Activated T-helper 1 cell treated with anti-CD3 and anti-CD28 coated beads, Interleukin-12 subunit alpha, Interleukin-12 subunit beta, Interleukin-2, Interleukin-4 antibody, amounts not matched to agents 30 ng/mL and 10 ng/mL and 1 ng/mL, durations not matched to agents 14 hours and 24 hours and 36 hours (primary cell): ENCODE measurements around the gene AFF1. TPM values are rescaled to one million over a fixed set of nuclear protein-coding genes. Genes with fewer than 3 reads are reported as not detected.
A peak's percentile ranks its signal among the peaks of the same experiment; 100 is the strongest.

Experiments used
- DNase-seq: peaks from one replicate; pipeline ENCODE4 v3.0.0; 2021; ENCODE audit warnings: low spot score
- H3K27ac Mint-ChIP-seq: one replicate; pipeline ENCODE4 v1.8.0; 2021; ENCODE audit warnings: mild to moderate bottlenecking, mixed read lengths
- H3K27me3 Mint-ChIP-seq: one replicate; pipeline ENCODE4 v1.8.0; 2022; ENCODE audit warnings: mild to moderate bottlenecking, moderate library complexity, mixed read lengths; ENCODE audit not compliant: insufficient read depth
- H3K36me3 Mint-ChIP-seq: one replicate; pipeline ENCODE4 v1.8.0; 2021; ENCODE audit warnings: low read depth, mixed read lengths
- H3K4me1 Mint-ChIP-seq: one replicate; pipeline ENCODE4 v1.8.0; 2021; ENCODE audit warnings: low read depth, mixed read lengths
- H3K4me3 Mint-ChIP-seq: one replicate; pipeline ENCODE4 v1.8.0; 2021; ENCODE audit warnings: mild to moderate bottlenecking, moderate library complexity, mixed read lengths
- H3K9me3 Mint-ChIP-seq: one replicate; pipeline ENCODE4 v1.8.0; 2021; ENCODE audit warnings: mixed read lengths
- intact Hi-C: fragments of 100-400 bp; cut with micrococcal nuclease; formaldehyde crosslinking; loops from one replicate; pipeline ENCODE4 v1.15.1; 2024
- total RNA-seq: library from RNA; stranded (reverse); gene quantifications from 2 replicates; pipeline ENCODE4 v1.2.3, GENCODE V29; 2022

The AFF1 gene
- total RNA-seq, 1 donor from 2014 or later, result 47.0 TPM

- intact Hi-C loops, result no loop called here
- H3K4me3 Mint-ChIP-seq, result no peak overlapping the region
- no peak for DNase-seq
- H3K9me3 Mint-ChIP-seq, result no peaks in the 10 kb centered on the region
- H3K27me3 Mint-ChIP-seq, result no peaks in the 10 kb centered on the region
- H3K27ac Mint-ChIP-seq, result no peak overlapping the region
- H3K4me1 Mint-ChIP-seq, result peaks cover 46% of the 10 kb centered on the region
- H3K36me3 Mint-ChIP-seq, result peaks cover 18% of the 10 kb centered on the region
These were observed 110.8 kb downstream of the AFF1 start for GRCh38 chr4:87045659-87046058.

DNA sequence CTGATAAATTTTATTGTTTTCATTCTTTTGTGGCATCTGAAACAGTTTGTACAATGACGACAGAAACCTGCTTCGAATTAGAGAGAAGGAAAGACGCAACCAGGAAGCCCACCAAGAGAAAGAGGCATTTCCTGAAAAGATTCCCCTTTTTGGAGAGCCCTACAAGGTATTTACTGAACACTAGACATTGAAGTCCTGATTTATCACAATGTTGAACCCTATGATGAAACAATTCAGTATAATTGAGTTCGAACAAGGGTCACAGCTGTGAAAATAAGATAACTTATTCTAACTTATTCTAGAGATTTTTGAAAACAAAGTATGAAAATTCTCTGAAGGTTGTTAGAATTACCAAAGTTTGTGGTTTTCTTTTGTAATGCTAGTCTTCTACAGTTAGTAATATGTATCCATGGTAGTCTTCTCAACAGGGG, 111.3 kb downstream of the AFF1 start:
- peaks cover 23% of the 10 kb centered on the region for H3K36me3 Mint-ChIP-seq
- no peaks in the 10 kb centered on the region for H3K9me3 Mint-ChIP-seq

GRCh38 chr4:87047281-87047798, 112.5 kb downstream of the AFF1 start:
- H3K36me3 Mint-ChIP-seq, result peaks cover 26% of the 10 kb centered on the region
- H3K9me3 Mint-ChIP-seq, result no peaks in the 10 kb centered on the region
- peaks cover 46% of the 10 kb centered on the region for H3K4me1 Mint-ChIP-seq
- intact Hi-C loops, result no loop called here
- H3K27me3 Mint-ChIP-seq, result no peaks in the 10 kb centered on the region
- H3K4me3 Mint-ChIP-seq, result no peak overlapping the region
- DNase-seq, result no peak
- no peak overlapping the region for H3K27ac Mint-ChIP-seq

More for the DNA sequence above, 111.3 kb downstream of the AFF1 start:
- Mint-ChIP-seq H3K4me1 (peaks cover 49% of the 10 kb centered on the region), H3K4me3 (no peak overlapping the region), H3K27me3 (no peaks in the 10 kb centered on the region), H3K27ac (no peak overlapping the region)
- intact Hi-C loops, result no loop called here
- DNase-seq, result no peak

DNA sequence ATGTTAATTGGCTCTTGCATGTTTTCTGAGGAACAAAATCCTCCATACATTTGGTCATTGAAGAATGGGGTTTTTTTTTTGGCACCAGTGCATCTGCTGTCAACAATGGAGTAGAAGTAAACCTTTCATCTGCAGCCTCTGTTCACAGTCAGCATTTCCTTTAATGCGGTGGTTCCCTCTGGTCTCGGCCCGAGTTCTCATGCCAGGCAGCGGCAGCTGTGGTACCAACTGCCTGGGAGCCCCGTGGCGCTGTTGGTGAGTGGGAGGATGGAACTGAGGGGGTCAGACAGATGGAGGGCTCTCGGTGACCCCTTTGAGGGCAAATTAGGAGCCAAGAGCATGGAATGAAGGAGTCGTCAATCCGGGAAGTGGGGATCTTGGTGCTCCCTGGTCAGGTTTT, 114.7 kb downstream of the AFF1 start:
- Mint-ChIP-seq H3K4me3 (no peak overlapping the region), H3K4me1 (peaks cover 50% of the 10 kb centered on the region)

DNA sequence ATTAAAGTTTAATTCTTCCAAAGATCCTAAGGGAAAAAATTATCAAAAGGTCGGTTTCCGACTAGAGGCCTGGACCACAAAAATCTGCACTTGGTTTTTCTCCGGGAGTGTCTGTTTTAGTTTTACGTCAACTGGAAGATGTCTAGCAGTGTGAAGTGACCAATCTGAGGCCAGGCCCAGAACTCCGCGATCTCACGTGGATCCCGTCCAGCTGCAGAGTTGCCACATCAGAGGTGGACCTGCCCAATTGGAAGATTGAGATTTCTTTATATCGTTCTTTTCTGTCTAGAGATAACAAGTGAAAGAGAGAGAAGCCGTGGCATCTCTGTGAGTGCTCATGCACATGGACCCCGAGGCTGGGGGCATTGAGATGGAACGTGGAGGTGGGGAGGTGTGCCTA, 115.8 kb downstream of the AFF1 start:
- no peak for DNase-seq
- Mint-ChIP-seq H3K4me1 (peaks cover 61% of the 10 kb centered on the region), H3K27me3 (no peaks in the 10 kb centered on the region), H3K36me3 (peaks cover 39% of the 10 kb centered on the region), H3K9me3 (no peaks in the 10 kb centered on the region), H3K27ac (peak overlapping the region; percentile 73), H3K4me3 (no peak overlapping the region)
- intact Hi-C loops, result loop anchor here (5.0 to 10.0 kb wide), 2 partner anchors 172 to 506 kb away; partner anchors contain the start of gene KLHL8

More for the DNA sequence above, 114.7 kb downstream of the AFF1 start:
- intact Hi-C loops, result no loop called here
- H3K36me3 Mint-ChIP-seq, result peaks cover 36% of the 10 kb centered on the region
- H3K27me3 Mint-ChIP-seq, result no peaks in the 10 kb centered on the region
- H3K27ac Mint-ChIP-seq, result peak overlapping the region; percentile 18
- no peaks in the 10 kb centered on the region for H3K9me3 Mint-ChIP-seq
- no peak for DNase-seq

GRCh38 chr4:87051121-87051713, 116.4 kb downstream of the AFF1 start:
- H3K27ac Mint-ChIP-seq, result peak overlapping the region; percentile 73

GRCh38 chr4:87052615-87053014, 117.8 kb downstream of the AFF1 start:
- peaks cover 77% of the 10 kb centered on the region for H3K4me1 Mint-ChIP-seq
- H3K9me3 Mint-ChIP-seq, result no peaks in the 10 kb centered on the region
- no peaks in the 10 kb centered on the region for H3K27me3 Mint-ChIP-seq
- peaks cover 37% of the 10 kb centered on the region for H3K36me3 Mint-ChIP-seq
- intact Hi-C loops, result loop anchor here (1.0 to 10.0 kb wide), 4 partner anchors 21 to 508 kb away; partner anchors contain the start of gene KLHL8
- no peak overlapping the region for H3K4me3 Mint-ChIP-seq
- peak overlapping the region; percentile 82 for H3K27ac Mint-ChIP-seq
- no peak for DNase-seq

More at GRCh38 chr4:87051121-87051713, 116.4 kb downstream of the AFF1 start:
- no peak for DNase-seq
- peaks cover 66% of the 10 kb centered on the region for H3K4me1 Mint-ChIP-seq
- H3K9me3 Mint-ChIP-seq, result no peaks in the 10 kb centered on the region
- H3K36me3 Mint-ChIP-seq, result peaks cover 40% of the 10 kb centered on the region
- H3K4me3 Mint-ChIP-seq, result no peak overlapping the region
- no peaks in the 10 kb centered on the region for H3K27me3 Mint-ChIP-seq
- intact Hi-C loops, result loop anchor here (5.0 to 10.0 kb wide), 2 partner anchors 171 to 506 kb away; partner anchors contain the start of gene KLHL8

DNA sequence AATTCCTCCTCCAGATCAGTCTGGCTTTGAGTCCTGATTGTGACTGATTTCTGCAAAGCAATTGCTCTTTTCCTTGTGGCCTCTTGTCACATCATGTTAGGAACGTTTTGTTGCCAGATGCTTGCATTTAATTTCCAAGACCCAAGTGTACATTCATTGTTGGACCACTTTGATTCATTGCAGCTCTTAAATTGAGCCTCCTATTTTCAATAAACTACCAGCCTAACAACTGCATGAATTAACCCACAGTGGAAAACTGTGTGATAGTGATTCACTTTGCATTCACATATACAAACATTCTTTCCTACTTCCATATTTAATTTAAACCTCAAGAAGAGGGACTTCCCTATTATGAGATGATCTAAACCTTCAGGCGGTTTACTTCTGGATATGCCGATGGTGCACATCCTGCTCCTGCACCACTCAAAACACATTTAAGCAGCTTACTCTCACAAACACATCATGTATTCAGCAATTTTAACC, 118.4 kb downstream of the AFF1 start:
- no peak for DNase-seq
- H3K27me3 Mint-ChIP-seq, result no peaks in the 10 kb centered on the region
- H3K4me1 Mint-ChIP-seq, result peaks cover 83% of the 10 kb centered on the region
- no peaks in the 10 kb centered on the region for H3K9me3 Mint-ChIP-seq
- peak overlapping the region; percentile 82 for H3K27ac Mint-ChIP-seq
- intact Hi-C loops, result loop anchor here (1.0 to 10.0 kb wide), 4 partner anchors 20 to 508 kb away; partner anchors contain the start of gene KLHL8
- peaks cover 35% of the 10 kb centered on the region for H3K36me3 Mint-ChIP-seq
- H3K4me3 Mint-ChIP-seq, result no peak overlapping the region

DNA sequence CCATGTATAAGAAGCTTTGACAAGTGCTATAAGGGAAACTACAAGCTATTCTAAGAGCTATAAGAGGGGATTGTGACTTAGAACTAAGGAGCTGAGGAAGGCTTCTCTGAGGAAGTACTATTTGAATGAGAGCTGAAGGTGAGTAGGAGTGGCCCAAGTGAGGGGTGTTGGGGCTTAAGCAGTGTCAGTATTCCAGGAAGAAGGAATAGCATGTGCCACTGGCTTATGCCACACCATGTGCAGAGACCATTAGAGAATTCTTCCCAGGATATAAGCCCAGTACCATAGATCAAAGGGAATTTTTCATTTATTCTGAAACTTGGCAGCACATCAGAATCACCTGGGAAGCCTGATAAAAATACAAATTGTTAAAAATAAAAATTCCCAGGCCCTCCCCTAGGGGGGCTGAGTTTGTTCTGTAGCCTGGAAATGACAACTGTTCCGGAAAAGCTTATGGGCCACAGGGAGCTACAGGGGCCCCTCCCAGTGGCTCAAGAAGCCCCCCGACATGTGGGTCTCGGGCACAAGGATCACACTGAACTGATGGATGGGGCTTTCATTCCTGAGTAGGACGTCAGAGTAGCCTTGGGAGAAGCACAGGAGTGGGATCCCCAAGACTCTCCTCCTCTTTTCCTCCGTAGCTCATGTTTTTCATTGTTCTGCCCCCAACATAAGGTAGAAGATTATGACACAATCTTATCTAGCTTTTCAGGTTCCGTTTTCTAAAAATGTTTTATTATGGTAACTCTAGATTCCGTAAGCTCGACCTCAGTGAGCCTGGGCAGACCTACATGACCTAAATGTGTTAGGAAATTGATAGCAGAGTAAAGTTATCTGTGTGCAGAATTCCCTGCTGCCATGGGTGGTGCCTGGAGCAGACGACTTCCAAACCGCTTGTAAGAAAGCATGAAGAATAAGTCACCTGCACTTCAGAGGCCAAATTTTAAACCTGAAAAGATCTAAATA, 119.3 kb downstream of the AFF1 start:
- intact Hi-C loops, result loop anchor here (1.0 to 10.0 kb wide), 4 partner anchors 19 to 509 kb away; partner anchors contain the start of gene KLHL8
- Mint-ChIP-seq H3K27ac (peak overlapping the region; percentile 82), H3K4me3 (no peak overlapping the region), H3K9me3 (no peaks in the 10 kb centered on the region), H3K36me3 (peaks cover 32% of the 10 kb centered on the region), H3K4me1 (peaks cover 86% of the 10 kb centered on the region), H3K27me3 (no peaks in the 10 kb centered on the region)
- no peak for DNase-seq

DNA sequence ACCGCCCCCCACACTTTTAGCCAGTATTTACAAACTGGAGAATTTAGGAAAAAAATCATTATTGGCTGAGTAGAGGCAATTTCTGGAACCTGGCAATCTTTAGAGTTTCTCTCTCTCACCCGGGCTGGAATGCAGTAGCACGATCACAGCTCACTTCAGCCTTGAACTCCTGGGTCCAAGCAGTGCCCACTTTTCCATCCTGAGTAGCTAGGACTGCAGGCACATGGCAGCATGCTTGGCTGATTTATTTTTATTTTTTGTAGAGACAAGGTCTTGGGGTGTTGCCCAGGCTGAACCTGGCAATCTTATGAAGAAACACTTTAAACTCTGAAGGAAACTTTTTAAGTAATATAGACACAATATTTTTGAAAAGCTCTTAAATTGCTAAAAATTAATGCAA, 120.1 kb downstream of the AFF1 start:
- H3K27me3 Mint-ChIP-seq, result no peaks in the 10 kb centered on the region
- DNase-seq, result no peak
- intact Hi-C loops, result loop anchor here (5.0 to 10.0 kb wide), 2 partner anchors 167 to 510 kb away; partner anchors contain the start of gene KLHL8
- H3K27ac Mint-ChIP-seq, result no peak overlapping the region
- peaks cover 33% of the 10 kb centered on the region for H3K36me3 Mint-ChIP-seq
- H3K9me3 Mint-ChIP-seq, result no peaks in the 10 kb centered on the region
- H3K4me1 Mint-ChIP-seq, result peaks cover 88% of the 10 kb centered on the region
- H3K4me3 Mint-ChIP-seq, result no peak overlapping the region

- Mint-ChIP-seq H3K9me3 (no peaks in the 10 kb centered on the region), H3K36me3 (peaks cover 33% of the 10 kb centered on the region), H3K4me3 (no peak overlapping the region), H3K27me3 (no peaks in the 10 kb centered on the region), H3K27ac (no peak overlapping the region), H3K4me1 (peaks cover 84% of the 10 kb centered on the region)
- no peak for DNase-seq
- intact Hi-C loops, result loop anchor here (10.0 kb wide), 1 partner anchor 511 kb away; no protein-coding TSS in a partner anchor
These were observed 120.5 kb downstream of the AFF1 start for GRCh38 chr4:87055311-87055710.

DNA sequence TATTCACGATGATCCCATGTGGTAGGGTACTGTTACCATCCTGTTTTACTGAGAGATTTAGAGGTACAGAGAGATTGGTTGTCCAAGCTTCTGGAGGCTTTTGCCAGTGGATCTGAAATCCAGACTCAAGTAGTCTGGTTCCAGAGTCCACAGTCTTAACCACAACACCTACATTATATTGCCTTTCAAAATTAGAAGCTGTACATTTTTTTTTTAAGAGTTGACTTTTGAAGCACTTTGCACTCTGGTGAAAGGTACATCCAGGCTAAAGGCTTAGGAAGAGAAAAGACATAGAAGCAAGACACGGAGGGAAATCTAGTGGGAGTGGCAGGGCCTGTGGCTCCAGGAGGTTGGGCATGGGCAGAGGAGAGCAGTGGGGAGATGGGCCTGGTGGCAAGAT, 122.1 kb downstream of the AFF1 start:
- Mint-ChIP-seq H3K4me3 (no peak overlapping the region), H3K9me3 (no peaks in the 10 kb centered on the region), H3K27ac (peak overlapping the region; percentile 70), H3K27me3 (no peaks in the 10 kb centered on the region), H3K4me1 (peaks cover 78% of the 10 kb centered on the region), H3K36me3 (peaks cover 27% of the 10 kb centered on the region)
- intact Hi-C loops, result loop anchor here (10.0 kb wide), 1 partner anchor 512 kb away; no protein-coding TSS in a partner anchor
- DNase-seq, result no peak
